ENCODE data around the gene HOXA7.

HOXA7 gene

DNA sequence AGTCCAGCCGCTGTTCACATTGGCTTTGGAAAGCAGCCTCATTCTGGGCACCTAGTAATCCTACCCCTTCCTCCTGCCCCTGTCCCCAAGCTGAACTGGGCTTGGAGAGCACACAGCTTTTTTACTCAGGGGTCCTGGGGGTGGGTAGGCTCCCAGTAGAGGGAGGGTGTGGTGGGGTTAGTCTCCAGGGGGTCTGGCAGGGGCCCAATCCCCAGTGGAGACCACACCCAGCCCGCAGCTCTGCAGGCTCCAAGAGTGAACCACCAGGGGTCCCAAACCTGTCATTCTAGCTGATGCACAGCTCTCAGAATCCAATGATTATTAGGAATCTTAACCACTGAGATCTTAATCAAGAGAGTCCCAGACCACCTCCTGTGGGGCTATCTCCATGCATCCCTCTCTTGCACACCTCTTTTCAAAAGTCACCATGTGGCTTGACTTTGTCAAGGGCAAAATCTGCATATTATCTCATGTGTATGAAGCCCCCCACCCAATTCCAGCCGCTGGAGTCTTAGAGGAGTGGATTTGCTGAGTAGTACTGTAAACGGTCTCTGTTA, 25.9 kb upstream of the HOXA7 start:
- no peak for DNase-seq (ENCODE audit: low spot score)

DNA sequence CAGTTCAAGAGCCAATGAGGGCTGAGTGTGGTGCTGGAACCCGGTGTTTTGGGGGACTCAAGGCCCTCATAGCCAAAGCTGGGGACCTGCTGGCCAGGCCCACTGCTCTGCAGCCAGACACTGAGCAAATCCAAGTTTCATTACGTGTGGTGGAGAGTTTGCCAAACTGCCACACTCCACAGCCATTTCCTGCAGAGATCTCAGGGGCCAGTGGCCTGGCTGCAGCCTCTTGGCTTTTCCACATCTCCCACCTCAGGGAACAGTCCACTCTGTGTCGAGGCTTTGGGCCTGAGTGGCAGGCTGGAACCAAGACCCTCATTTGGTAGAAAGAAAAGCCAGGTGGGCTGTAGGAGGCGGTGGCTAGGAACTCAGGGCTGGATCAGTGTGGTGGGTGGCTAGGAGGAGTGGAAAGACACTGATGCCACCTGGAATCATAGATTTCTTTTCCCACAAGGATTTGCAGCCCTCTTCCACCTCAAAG, 25.4 kb upstream of the HOXA7 start:
- no peak for DNase-seq (ENCODE audit: low spot score)

DNA sequence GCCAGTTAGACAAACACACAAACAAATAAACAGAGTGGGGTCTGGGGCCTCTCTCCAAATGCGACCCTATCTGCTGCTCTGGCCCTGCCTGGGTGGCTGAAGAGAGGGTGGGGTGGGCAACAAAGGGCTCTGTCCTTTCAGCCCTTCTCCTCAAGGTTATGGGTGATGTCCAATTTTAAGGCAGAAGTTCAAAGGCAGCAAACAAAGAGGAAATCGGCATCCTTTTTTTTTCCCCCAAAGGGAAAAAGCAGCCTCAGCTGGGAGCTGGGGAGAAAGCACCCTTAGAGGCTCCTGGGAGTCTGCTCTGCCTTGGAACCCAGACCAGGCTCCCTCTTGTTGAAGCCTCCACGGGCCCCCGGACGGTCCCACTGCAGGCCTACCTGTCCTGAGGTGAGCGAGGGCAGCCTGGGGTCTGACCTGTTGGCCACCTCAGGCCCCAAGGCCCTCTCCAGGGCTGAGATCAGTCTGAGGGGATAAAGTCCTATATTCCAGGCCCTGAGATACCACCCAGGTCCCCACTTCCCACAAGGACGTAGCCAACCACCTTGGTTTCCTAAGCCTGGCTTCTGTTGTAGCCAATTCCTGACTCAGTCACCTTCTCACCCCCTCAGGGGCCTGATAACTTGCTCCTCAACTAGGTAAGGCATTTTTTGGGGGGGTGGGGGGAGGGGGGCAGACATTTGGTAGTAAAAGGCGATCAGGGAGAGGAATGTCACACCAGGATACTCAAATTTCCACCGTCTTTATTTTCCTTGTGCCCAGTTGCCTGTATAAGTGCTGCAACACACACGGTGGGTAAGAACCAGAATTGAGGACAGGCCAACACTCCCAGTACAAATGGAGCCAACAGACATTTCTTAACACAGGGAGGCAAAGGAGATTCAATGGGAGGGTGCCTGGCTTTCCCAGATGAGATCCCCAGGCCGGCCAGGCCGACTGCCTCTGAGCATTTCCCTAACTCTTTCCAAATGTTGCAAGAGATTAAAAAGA, 24.3 kb upstream of the HOXA7 start:
- DNase-seq (ENCODE audit: low spot score): no peak

DNA sequence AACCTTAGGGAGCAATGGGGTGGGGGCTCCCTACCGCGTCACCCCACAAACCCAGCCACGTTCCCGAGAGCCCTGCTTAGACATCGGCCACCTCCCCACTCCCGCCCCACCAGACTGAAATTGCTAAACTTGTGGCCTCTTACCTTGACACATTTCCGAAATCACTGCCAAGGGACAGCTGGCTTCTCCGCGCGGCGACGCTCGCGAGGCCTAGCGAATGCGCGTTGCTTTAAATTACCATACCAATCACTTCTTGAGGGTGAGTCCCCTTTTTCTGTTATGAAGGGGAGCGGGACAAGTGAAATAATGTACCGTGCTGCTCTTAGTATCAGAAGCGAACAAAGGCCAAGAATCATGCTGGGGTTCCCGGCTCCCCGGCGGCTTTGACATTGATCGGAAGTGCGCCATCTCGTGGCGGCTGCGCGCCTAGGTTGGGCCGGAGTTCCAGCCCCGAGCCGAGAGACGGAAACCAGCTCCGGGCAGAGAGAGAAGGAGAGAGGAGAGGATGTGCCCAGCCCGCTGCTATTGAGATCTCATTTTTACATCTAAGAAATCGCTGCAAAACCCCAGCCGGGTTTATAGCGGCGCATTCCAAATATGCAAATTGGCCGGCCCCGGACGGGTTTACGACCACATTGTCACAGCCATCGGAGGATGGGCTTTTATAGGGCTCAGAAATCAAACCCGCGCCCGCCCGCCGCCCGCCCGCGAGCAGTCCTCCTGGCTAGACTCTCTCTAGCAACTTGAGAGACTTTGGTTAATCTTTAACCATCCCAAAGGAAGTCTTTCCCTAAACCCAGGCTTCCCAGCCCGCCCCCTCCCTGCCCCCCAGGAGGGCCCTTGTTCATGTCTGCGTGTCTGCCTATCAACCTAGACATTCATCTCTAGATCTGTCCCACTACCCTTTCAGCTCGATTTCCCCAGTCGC, 23.3 kb upstream of the HOXA7 start:
- DNase-seq (ENCODE audit: low spot score): peak; percentile 84

DNA sequence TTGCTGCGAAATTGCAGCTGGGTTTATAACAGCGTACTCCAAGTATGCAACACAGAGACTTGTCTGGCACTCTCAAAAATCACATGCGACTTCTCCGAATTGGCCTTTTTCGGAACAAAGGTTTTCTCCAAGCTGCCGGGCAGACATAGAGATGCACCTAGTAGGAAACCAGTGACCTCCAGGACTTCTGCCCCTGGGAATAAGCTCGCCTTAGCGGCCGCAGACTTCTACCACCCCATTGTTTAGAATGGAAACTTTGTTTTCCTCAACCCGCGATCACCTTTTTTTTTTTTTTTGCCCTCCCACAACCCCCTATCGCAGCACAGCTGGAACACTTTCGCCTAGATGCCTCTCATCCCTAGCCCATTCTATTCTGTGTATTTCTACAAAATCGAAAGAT, 22.6 kb upstream of the HOXA7 start:
- no peak for DNase-seq (ENCODE audit: low spot score)

DNA sequence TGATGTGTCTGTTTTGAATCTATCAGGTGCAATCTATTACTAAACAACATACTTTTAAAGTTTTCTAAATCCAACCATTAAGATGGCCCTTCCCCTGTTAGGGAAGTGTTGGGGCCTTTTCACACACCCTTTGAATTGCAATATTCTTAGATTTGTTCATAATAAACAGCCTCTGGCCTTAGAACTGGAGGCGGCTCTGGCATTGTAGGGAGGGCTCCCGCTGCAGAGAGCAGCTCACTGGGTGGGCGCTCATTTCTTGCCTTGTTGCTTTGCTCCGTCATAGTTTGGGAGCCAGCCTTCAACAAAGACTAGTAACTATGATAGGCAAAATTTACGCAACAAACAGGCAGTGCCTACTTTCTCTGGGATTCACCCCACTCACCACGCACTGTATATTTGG, 21.9 kb upstream of the HOXA7 start:
- no peak for DNase-seq (ENCODE audit: low spot score)

DNA sequence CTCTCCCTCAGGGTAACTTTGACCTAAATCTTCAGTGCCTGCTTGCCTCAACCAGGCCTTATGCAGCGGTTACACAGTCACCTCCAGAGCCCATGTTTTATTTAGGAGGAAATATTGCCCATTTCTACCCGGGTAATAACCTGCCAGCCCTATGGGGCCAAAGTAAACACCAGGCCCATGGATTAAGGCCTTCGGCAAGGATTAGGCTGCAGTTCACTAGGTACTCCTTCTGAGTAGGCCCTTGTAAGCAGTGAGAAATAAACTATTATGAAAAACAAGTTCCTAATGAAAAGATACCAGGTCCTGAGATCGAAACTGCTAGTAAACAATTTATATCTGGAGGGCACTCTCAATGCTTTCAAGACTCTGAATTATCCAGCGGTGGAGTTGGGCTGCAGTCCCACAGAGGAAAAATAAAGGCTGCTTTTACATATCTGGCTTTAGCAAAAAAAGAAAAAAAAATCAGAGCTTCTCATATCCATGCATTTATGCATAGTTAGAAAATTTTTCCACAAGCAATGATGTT, 21.4 kb upstream of the HOXA7 start:
- DNase-seq (ENCODE audit: low spot score): no peak

DNA sequence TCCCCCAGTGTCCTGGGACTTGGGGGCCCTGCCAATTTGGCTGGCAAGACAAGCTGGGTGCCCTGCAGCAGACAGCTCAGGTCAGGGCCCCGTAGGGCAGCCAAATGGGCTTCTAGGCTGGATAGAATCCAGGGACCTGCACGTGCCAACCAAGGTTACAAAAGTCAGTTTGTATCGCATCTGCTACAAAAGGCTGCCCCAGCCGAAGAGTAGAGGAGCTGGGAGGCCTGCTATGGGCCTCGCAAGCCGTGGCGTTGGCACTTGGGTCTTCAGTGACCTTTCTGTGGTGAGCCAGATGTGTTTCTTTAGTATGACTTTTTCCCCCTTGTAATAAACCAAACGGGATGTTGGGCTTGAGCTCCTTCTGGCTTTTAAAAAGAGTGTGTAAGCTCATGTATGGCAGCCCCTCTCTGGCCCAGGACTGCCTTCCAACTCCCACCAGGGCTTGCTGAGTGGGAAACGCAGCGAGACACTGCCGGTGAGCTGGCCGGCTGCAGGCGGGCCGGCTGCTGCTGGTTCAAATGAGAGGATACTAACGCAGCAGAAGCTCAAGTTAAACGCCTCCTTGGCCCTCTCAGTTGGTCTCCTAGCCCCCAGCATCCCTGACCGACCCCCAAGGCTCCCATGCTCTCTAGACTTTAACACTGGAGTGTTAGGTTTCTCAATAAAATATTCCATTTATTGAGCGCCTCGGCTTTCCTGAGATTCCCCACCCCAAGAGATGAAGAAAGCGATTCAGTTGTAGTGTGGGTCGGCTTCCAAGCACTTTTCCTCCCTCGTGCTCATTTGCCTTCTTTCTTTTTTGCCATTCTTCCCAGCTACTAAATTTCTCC, 20.7 kb upstream of the HOXA7 start:
- no peak for DNase-seq (ENCODE audit: low spot score)

DNA sequence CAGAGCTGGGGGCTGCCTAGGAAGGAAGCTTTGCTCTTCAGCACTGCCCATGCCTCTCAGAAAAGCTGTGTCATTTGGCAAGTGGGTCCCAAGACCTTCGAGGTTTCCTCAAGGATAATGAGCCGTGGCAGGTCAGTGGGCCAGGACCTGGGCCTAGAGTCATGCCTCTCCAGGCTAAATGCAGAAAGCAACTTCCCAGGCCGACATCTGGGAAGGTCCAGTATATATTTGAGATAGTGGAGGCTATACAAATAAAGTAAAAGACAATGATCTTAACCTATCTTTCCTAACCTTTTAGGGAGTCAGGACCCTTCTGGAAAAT, 20.0 kb upstream of the HOXA7 start:
- no peak for DNase-seq (ENCODE audit: low spot score)

DNA sequence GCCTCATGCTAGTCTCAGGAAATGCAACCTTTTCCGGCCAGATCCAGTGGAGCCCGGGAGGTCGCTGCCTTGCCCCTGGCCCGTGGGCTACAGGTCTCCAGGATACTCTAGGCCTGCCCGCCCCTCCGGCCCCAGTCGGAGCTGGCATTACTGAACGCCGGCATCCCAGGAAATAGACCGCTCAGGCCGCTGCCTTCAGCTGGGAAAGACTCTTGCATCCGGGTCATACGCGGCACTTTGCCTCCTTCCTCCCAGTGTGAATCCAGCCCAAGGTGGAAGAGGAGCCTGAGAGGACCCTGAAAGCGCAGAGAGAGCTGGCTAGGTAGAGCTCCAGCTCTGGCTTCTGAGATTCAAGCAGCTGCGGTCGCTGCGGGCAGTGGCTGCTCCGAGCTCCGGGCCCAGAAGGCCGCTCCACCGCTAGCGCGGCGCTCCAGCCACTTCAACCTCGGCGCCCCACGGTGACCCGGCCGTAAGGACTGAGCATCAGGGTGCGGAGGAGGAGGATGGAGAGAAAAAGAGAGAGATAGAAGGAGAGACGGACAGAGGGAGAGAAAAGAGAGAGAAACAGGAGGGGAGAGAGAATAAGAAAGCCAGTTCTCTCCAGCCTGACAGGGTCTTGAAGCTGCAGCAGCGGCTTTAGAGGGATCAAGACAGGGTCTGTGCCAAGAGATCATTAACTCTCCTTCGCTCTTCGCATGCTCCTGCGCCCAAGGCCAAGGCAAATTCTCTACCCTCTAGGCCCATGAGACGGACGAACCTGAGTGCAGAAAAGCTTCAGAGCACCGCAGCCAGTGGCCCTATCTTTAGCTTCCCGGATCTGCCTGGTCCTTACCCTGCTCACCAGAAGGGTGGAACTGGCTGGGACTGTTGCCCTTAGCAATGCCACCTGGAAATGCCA, 19.4 kb upstream of the HOXA7 start:
- no peak for DNase-seq (ENCODE audit: low spot score)

DNA sequence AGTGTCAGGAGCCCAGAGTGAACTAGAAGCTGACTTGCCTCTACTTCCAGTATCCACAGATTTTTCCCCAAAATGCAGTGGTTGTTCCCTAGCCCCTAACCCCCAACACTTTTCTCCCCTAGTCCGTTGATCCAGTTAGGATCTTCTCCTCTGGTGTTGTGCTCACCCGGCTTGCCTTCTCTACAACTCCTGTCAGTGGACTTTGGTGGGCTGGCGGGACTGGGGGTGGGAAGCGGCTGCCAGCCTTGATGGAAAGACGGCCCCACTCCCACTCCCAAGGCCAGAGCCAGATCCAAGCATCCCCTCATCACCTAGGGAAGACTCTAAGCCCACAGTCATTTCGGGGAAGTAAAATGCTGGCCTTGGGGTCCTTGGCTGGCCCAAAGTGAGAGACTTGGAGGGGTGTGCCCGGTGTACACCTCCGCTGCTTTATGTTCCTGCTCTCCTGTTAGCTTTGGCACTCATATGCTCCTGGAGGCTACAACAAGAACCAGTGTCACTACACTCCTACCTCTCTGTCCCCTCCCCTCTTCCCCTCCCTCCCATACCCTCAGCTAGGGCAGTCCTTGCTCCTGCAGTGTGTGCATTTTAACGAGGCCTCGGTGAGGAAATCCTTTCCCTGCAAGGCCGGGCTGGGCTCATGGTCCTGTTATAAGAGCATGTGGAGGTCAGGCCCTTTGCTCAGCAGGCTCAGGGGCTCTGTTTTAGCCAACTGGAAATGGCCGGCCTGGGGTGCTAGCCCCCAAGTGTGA, 18.6 kb upstream of the HOXA7 start:
- DNase-seq (ENCODE audit: low spot score): no peak

DNA sequence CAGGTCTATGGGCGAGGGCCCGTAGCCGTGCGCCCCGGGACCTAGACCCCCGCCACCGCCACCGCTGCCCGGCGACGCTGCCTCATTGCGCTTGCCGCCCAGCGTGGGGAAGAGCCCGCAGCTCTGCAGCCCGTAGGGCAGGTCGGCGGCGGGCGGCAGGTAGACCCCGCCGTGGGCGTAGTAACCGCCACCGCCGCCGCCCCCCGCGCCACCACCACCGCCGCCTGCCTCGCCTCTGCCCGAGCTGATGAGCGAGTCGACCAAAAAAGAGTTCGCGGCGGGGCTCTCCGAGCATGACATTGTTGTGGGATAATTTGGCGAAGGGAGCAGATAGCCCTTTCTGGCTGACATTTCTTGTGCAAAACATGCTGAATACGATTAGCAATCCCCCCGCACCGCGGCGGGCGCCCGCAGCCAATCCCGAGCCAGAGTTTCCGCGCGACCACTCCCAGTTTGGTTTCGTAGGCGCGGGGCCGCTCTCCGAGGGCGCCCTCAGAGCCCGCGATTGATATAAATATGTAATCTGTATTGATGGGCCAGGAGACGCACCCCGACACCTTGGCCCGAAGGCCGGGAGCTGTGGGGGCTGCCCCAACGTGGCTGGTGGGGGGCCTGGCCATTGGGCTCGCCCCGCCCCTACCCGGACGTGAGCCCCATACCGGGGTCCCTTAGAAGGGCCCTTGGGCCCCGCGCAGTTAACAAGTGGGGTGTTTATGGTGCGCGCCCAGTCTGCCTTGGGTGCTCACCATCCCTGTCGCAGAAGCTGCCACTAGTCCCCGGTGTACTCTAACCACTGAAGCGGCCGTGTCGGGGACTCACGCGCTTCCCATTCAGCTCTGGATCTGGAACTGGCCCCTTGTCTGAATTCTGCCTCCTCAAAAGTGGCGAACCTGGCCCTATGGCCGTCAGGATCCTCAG, 17.7 kb upstream of the HOXA7 start, which contains the start of gene HOXA10:
HOXA10 (minus strand) TSS at position 365 of the 918 bp plus-strand sequence; CDS start at position 351, 14 bp downstream.
- peak; percentile 66 for DNase-seq (ENCODE audit: low spot score)

DNA sequence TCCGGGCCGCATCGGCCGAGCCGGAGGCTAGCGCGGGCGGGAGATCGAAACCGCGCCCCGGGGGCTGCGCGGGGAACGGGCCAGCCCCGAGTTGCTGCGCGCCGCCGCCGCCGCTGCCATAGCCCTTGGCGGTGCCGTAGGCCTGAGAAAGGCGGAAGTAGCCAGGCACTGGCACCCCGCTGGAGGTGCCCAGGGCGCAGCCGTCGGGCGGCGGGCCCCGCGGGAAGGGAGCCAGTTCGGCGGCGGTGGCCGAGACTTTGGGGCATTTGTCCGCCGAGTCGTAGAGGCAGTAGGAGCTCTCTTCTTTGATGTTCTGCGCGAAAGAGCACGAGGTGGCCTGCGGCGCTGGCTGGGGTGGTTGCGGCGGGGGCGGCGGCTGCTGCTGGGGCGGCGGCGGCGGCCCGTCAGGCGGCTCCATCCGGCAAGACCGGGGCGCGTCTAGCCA, 17.1 kb upstream of the HOXA7 start:
- no peak for DNase-seq (ENCODE audit: low spot score)

DNA sequence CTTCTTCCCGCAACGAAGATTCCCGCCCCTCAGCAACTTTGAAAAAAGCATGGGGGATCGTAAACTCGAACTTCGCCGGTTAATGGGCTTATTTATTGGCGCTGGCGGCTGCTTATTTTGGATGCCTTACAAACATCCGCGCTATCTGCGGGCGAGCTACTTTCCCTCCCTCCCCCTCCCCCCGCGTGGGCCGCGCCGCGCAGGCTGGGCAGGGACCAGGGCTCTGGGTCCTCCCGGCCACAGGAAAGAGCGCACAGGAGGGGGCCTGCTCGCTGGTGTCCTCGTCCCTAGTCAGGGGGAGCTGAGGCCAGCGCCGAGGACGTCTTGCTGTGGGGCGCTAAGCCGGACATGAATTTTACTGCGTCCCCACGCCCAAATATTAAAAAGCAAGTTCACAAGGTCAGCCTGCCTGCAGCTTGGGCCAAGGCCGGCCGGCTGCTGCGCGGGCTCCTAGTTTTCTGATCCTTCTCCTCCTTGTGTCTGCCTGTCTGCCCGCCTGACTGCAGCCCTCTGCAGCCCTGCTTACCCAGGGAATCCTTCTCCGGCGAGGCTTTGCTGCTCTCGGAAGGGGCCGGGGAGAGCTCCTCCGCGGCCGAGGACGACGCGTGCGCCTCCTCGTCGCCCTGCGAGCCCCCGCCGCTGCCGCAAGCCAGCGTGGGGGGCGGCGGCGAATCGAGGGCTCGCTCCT, 16.5 kb upstream of the HOXA7 start:
- peak; percentile 64 for DNase-seq (ENCODE audit: low spot score)

DNA sequence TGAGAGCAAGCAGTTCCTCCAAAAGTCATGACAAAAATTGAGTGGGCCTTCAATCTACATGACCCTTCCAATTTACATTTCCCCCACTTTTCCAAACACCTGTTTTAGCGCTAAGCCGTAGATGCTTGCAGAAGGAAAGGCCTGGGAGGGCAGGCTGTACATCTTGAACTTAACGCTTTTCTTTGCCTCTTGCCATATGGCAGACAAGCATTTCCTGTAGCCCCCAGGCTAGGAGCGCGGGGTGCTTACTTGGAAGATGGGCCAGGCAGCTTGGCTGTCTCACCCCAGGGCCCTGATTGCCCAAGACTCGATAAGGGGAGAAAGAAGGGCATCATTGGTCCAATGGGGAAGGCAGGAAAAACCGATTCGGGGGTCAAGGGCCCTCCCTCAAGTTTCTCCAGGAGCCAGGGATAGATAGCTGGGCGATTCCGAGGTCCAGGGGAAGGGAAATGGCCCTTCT, 15.9 kb upstream of the HOXA7 start:
- DNase-seq (ENCODE audit: low spot score): peak; percentile 4

DNA sequence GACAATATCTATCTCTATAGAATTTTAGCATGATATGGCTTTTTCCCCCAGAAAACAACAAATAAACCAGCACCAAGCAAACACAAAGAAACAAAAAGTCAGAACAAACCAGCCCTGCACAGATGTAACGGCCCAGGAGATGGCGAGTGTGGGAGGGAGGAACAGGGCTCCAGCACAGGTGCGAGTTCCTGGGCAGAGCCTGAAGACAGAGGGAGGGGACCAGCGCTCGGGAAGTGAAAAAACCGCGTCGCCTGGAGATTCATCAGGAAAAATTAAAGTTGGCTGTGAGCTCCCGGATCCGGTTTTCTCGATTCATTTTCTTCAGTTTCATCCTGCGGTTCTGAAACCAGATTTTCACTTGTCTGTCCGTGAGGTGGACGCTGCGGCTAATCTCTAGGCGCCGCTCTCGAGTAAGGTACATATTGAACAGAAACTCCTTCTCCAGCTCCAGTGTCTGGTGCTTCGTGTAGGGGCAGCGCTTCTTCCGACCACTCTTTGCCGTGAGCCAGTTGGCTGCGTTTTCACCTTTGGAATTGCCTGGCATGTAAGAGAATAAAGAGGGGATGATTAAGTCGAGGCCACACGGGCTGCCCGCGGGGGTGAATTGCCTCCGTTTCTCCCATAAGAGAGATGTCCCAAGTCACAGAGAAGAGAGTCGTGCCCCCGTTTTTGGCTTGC, 15.3 kb upstream of the HOXA7 start:
- no peak for DNase-seq (ENCODE audit: low spot score)

DNA sequence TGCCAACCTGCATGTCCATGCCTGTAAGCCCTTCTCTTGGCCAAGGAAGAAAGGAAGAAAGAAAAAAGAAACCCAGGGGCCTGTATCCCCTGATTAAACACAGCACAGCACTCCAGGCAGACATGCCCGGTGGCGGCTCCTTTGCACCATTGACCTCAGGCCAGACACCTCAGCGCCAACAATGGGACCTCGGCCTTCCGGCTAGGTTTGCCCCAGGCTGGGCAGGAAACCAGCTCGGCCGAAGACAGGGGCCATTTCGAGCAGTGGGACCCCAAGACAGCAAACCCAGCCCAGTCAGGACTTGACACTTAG, 14.8 kb upstream of the HOXA7 start:
- DNase-seq (ENCODE audit: low spot score): no peak

Measured in AG08395 (cell line).